ENCODE data around the gene LY6G6F.

Gene LY6G6F, protein sequence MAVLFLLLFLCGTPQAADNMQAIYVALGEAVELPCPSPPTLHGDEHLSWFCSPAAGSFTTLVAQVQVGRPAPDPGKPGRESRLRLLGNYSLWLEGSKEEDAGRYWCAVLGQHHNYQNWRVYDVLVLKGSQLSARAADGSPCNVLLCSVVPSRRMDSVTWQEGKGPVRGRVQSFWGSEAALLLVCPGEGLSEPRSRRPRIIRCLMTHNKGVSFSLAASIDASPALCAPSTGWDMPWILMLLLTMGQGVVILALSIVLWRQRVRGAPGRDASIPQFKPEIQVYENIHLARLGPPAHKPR

DNA sequence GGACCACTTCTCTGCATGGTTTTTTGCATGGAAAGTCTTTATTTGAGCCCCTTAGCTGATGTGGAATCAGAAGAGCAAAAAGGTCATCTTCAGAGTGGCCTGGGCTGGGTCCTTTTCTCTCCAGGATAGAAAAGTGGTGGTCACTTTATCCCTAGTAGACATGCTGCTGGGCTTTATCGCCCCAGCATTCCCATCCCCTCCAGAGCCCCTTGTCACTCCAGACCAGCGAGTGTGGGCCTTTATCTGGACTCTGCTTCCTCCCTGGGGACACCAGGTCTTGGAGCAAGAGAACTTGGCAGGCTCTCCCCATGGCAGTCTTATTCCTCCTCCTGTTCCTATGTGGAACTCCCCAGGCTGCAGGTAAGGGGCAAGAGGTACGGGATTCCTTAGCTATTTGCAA, at the start of gene LY6G6F:
Gene LY6G6F, plus strand, starts transcription at position 268 of the 400 bp plus-strand sequence. Its CDS starts 41 bp downstream, at position 309.
- WGBS (ENCODE audit: insufficient coverage, insufficient read length), result no CpG with 5 or more reads among the region's 3 CpGs
- Histone ChIP-seq H3K9me3 (ENCODE audit: control insufficient read depth, insufficient read depth, low read length) (no peaks in the 10 kb centered on the region), H3K4me3 (ENCODE audit: low read length) (no peak within 1 kb of the TSS), H3K4me1 (ENCODE audit: control insufficient read depth, insufficient read depth, low read length) (peaks cover 6% of the 10 kb centered on the region), H3K27ac (ENCODE audit: low read length) (no peak within 1 kb of the TSS), H3K27me3 (ENCODE audit: control insufficient read depth, insufficient read depth, low read length) (no peaks in the 10 kb centered on the region), H3K36me3 (ENCODE audit: control insufficient read depth, insufficient read depth, low read length) (no peaks in the 10 kb centered on the region)
- DNase-seq (ENCODE audit: low read depth, low spot score), result no peak

DNA sequence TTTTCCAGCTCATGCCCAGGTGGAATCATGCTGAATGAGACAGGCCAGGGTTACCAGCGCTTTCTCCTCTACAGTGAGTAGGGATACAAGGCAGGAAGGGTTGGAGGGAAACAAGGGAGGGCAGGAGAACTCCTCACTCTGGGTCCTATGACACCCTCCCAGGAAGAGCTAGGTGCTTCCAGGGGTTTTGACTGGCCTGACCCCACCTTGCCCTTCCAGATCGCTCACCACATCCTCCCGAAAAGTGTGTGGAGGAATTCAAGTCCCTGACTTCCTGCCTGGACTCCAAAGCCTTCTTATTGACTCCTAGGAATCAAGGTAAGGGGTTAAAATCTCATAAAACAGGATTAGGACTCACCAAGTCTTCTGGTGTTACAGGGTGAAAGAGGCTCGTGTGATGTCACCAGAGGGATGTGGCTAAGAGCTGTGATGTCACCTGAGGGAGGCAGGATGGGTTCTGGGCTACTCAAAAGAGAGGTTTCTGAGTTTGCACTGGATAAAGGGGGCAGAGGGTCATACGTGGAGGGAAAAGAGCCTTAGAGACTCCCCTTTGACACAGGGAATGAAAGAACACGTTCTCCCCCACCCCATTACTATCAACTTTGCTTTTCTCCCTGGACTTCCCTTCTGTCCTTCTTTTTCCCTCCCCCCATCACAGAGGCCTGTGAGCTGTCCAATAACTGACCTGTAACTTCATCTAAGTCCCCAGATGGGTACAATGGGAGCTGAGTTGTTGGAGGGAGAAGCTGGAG, 49.1 kb upstream of the LY6G6F start:
- Histone ChIP-seq H3K36me3 (ENCODE audit: control insufficient read depth, insufficient read depth, low read length) (0 out of 2 replicates have a peak, but pooled peaks cover 5% of the 10 kb centered on the region), H3K4me1 (ENCODE audit: control insufficient read depth, insufficient read depth, low read length) (0 out of 2 replicates have a peak, but pooled peaks cover 2% of the 10 kb centered on the region), H3K27me3 (ENCODE audit: control insufficient read depth, insufficient read depth, low read length) (no peaks in the 10 kb centered on the region), H3K27ac (ENCODE audit: low read length) (no peak overlapping the region), H3K9me3 (ENCODE audit: control insufficient read depth, insufficient read depth, low read length) (no peaks in the 10 kb centered on the region), H3K4me3 (ENCODE audit: low read length) (no peak overlapping the region)
- no CpG with 5 or more reads among the region's 6 CpGs for WGBS (ENCODE audit: insufficient coverage, insufficient read length)
- no peak for DNase-seq (ENCODE audit: low read depth, low spot score)

DNA sequence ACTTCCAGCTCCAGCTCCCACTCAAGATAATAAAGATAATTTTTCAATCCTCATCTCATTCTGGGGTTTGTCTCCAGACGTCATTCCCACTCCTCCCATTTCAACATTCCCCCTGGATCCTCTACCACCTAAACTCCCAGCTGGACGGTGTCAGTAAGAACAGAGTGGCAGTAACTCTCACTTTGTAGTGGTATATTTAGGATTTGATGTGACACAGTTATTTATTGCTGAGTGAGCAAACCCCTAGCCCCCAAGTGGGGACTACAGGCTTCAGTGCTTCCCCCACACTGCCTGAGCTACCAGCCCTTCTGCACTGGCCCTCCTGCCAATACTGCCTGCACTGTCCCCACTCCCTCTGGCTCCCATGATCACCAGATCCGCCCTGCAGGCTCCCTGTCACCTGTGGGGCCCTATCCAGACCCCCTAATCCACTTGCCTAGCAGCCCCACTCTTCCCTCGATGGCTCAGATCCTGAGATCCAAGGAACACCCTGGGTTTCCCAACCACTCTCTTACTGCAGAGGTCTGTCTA, 48.4 kb upstream of the LY6G6F start:
- 0 out of 2 replicates have a peak, but pooled peaks cover 5% of the 10 kb centered on the region for H3K36me3 ChIP-seq (ENCODE audit: control insufficient read depth, insufficient read depth, low read length)
- H3K27me3 ChIP-seq (ENCODE audit: control insufficient read depth, insufficient read depth, low read length), result no peaks in the 10 kb centered on the region
- no CpG with 5 or more reads among the region's 4 CpGs for WGBS (ENCODE audit: insufficient coverage, insufficient read length)
- no peaks in the 10 kb centered on the region for H3K9me3 ChIP-seq (ENCODE audit: control insufficient read depth, insufficient read depth, low read length)
- no peak overlapping the region for H3K4me3 ChIP-seq (ENCODE audit: low read length)
- 0 out of 2 replicates have a peak, but pooled peaks cover 2% of the 10 kb centered on the region for H3K4me1 ChIP-seq (ENCODE audit: control insufficient read depth, insufficient read depth, low read length)
- H3K27ac ChIP-seq (ENCODE audit: low read length), result no peak overlapping the region
- DNase-seq (ENCODE audit: low read depth, low spot score), result no peak

DNA sequence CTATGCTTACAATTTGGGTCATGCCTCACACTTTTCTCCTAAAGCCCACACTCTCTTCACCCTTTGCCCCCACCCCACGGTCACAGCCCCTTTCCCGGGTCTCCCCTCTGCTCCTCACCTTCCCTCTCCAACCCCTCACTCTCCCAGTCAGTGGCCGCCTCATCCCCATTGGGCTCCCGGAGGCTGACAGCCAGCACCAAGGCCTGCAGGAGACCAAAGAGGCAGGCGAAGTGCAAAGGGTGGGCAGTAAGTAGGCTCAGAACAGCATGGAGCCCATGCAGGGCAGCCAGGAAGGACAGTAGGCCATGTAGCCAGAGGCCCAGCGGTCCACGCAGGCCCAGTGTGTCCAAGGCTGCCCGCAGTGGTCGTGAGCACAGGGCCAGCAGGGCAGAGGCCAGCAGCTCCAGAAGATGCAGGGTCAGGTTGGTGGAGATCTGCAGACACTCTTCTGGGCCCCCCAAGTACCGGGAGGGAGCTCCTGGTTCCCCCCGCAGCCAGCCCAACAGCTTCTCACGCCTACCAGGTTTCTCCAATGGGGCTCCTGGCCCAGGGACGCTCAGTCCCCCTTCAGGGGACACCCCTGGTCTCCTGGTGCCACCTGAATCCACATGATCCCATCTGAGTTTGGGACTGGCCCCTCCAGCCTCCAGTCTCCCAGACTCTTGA, 47.5 kb upstream of the LY6G6F start:
- Histone ChIP-seq H3K36me3 (ENCODE audit: control insufficient read depth, insufficient read depth, low read length) (0 out of 2 replicates have a peak, but pooled peaks cover 7% of the 10 kb centered on the region), H3K9me3 (ENCODE audit: control insufficient read depth, insufficient read depth, low read length) (no peaks in the 10 kb centered on the region), H3K27ac (ENCODE audit: low read length) (no peak overlapping the region), H3K4me3 (ENCODE audit: low read length) (no peak overlapping the region), H3K4me1 (ENCODE audit: control insufficient read depth, insufficient read depth, low read length) (0 out of 2 replicates have a peak, but pooled peaks cover 2% of the 10 kb centered on the region), H3K27me3 (ENCODE audit: control insufficient read depth, insufficient read depth, low read length) (no peaks in the 10 kb centered on the region)
- WGBS (ENCODE audit: insufficient coverage, insufficient read length), result no CpG with 5 or more reads among the region's 13 CpGs
- DNase-seq (ENCODE audit: low read depth, low spot score), result no peak

DNA sequence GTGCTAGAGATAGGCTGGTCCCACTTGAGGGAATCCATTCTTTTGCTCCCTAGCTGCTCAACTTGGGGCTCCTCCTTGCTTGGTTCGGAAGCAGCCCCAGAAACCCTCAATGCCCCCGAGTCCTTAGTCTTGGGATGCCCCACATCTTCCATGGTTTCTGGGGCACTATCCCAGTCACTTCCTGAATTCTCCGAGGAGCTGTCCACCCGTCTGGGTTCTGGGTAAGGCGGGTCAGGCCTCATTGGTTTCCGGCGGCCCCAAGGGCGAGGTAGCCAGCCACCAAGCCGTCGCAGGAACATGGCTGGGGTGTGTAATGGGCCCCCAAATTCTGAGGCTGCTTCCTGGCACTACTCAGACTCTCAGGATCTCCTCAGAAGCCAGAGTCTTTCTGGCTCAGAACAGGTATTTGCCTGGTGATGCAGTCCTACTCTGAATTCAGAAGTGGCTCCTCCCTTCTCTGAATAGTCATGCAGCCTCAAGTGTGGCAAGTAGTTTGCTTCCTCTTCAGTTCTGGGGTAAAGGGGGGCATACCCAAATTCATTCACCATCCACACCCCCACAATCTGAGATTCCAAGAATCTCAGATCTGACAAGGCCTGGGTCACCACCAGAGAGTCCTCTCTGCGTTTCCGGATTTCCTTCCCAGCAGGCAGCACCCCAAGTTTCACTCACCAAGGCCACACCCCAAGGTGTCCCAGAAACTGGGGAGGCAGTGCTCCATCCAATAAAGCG, 46.9 kb upstream of the LY6G6F start:
- 0 out of 2 replicates have a peak, but pooled peaks cover 2% of the 10 kb centered on the region for H3K4me1 ChIP-seq (ENCODE audit: control insufficient read depth, insufficient read depth, low read length)
- no peaks in the 10 kb centered on the region for H3K27me3 ChIP-seq (ENCODE audit: control insufficient read depth, insufficient read depth, low read length)
- no peak overlapping the region for H3K27ac ChIP-seq (ENCODE audit: low read length)
- DNase-seq (ENCODE audit: low read depth, low spot score), result no peak
- no CpG with 5 or more reads among the region's 13 CpGs for WGBS (ENCODE audit: insufficient coverage, insufficient read length)
- 0 out of 2 replicates have a peak, but pooled peaks cover 7% of the 10 kb centered on the region for H3K36me3 ChIP-seq (ENCODE audit: control insufficient read depth, insufficient read depth, low read length)
- H3K9me3 ChIP-seq (ENCODE audit: control insufficient read depth, insufficient read depth, low read length), result no peaks in the 10 kb centered on the region
- H3K4me3 ChIP-seq (ENCODE audit: low read length), result peak overlapping the region; percentile 77; the same call in 1 of the 2 replicates

DNA sequence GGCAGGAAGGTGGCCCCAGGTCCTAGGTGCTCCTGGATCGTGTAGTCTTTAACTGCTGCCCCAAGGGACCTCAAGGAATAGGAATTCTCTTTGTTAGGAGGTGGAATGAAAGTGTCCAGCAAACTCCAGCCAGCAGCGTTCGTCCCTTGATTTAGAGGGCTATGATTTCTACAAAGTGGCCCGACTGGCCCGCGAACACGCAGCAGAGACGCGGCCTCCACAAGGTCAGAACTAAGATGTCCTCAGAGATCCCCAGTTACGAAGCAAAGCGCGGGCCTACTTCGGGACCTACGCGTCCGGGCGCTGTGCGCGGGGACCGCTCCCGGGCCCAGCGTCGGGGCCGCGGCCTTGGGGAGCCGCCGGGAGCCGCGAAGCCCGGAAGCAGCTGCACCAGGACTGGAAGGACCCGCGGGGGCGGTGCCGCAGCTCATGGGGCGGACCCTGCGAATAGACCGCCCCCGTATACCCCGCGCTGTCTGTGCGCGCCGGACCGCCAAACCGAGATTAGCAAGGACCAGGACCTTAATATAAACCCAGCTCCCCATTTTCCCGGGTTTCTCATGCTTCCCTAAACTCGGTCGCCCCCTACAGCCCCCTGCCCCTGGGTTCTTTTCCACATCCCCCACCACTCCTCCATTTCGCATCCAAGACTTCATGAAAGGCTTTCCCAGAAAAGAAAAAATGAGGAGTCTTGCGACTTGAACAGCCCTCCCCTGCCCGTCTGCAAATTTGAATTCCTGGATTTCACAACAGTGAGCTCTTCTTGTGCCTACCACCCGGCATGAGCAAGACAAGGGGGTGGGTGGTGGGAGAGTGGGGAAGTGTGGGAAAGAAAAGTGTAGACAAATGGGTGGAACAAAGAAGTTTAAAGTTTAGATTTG, 46.0 kb upstream of the LY6G6F start, which contains the start of gene C6orf47:
Gene C6orf47, minus strand, starts transcription at position 398 of the 881 bp plus-strand sequence. CDS start 831 bp downstream, outside the sequence.
- Histone ChIP-seq H3K4me3 (ENCODE audit: low read length) (peak within 1 kb of the TSS; percentile 77; the same call in 1 of the 2 replicates), H3K36me3 (ENCODE audit: control insufficient read depth, insufficient read depth, low read length) (0 out of 2 replicates have a peak, but pooled peaks cover 7% of the 10 kb centered on the region), H3K9me3 (ENCODE audit: control insufficient read depth, insufficient read depth, low read length) (no peaks in the 10 kb centered on the region), H3K27ac (ENCODE audit: low read length) (no peak within 1 kb of the TSS), H3K4me1 (ENCODE audit: control insufficient read depth, insufficient read depth, low read length) (0 out of 2 replicates have a peak, but pooled peaks cover 2% of the 10 kb centered on the region), H3K27me3 (ENCODE audit: control insufficient read depth, insufficient read depth, low read length) (no peaks in the 10 kb centered on the region)
- no CpG with 5 or more reads among the region's 52 CpGs for WGBS (ENCODE audit: insufficient coverage, insufficient read length)
- DNase-seq (ENCODE audit: low read depth, low spot score), result no peak

DNA sequence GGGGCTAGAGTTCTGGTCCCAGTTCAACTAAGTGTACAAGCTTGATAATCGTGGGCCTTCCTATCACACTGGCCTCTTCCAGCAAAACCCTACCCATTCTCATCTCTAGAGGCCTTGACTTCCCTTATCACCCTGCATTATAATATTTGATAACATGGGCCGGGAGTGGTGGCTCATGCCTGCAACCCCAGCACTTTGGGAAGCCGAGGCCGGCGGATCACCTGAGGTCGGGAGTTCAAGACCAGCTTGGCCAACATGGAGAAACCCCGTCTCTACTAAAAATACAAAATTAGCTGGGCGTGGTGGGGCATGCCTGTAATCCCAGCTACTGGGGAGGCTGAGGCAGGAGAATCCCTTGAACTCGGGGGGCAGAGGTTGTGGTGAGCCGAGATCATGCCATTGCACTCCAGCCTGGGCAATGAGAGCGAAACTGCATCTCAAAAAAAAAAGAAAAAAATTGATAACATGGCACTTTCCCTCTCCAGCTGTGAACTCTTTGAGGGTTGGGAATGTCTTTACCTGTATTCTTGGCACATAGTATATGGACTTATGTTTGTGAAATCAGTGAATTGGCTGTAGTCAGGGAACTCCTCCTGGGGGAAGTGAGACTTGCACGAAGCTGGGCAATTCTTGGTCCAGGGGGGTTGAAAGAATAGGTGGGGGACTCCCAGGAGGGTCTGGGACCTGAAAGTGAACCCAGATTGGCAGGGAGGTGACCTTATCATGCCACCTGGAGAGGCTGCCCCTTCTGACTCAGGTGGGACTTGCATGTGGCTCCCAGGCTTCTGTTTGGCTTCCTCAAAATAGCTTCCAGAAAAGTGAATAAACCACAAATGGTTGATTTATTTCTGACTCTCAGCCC, 45.2 kb upstream of the LY6G6F start:
- H3K27ac ChIP-seq (ENCODE audit: low read length), result no peak overlapping the region
- WGBS (ENCODE audit: insufficient coverage, insufficient read length), result no CpG with 5 or more reads among the region's 12 CpGs

DNA sequence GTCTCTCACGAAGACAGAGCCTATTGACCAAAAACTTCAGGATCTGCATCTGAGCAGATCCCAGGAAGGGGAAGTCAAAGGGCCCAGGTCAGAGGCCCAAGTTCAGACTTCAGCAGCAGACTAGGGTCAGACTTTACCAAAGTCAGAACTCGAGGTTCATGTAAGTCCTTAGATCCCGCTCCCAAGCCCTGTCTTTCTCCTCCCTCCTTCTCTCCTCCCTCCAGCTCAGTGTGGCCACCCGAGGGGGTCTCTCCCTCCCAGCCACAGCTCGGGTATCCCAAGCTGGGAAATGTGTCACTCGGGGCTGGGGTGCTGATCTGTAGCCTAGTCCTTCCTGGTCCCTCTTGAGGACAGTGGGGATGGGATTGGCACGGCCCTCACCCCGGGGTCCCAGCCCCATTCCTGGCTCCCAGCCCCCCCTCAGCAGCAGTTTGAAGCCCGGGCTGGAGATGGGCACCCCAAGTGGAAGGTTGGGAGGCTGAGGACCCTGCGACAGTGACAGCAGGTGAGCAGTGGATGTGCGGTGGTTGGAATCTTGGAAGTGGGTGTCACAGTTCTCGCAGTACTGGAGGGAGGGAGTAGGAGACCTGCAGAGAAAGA, 44.4 kb upstream of the LY6G6F start:
- WGBS (ENCODE audit: insufficient coverage, insufficient read length), result no CpG with 5 or more reads among the region's 12 CpGs

More for the DNA sequence above, 45.2 kb upstream of the LY6G6F start:
- Histone ChIP-seq H3K4me1 (ENCODE audit: control insufficient read depth, insufficient read depth, low read length) (0 out of 2 replicates have a peak, but pooled peaks cover 2% of the 10 kb centered on the region), H3K27me3 (ENCODE audit: control insufficient read depth, insufficient read depth, low read length) (no peaks in the 10 kb centered on the region), H3K4me3 (ENCODE audit: low read length) (no peak overlapping the region), H3K36me3 (ENCODE audit: control insufficient read depth, insufficient read depth, low read length) (0 out of 2 replicates have a peak, but pooled peaks cover 7% of the 10 kb centered on the region), H3K9me3 (ENCODE audit: control insufficient read depth, insufficient read depth, low read length) (no peaks in the 10 kb centered on the region)
- DNase-seq (ENCODE audit: low read depth, low spot score), result no peak

More for the DNA sequence above, 44.4 kb upstream of the LY6G6F start:
- Histone ChIP-seq H3K4me3 (ENCODE audit: low read length) (no peak overlapping the region), H3K27ac (ENCODE audit: low read length) (no peak overlapping the region), H3K36me3 (ENCODE audit: control insufficient read depth, insufficient read depth, low read length) (0 out of 2 replicates have a peak, but pooled peaks cover 7% of the 10 kb centered on the region), H3K27me3 (ENCODE audit: control insufficient read depth, insufficient read depth, low read length) (no peaks in the 10 kb centered on the region), H3K9me3 (ENCODE audit: control insufficient read depth, insufficient read depth, low read length) (no peaks in the 10 kb centered on the region), H3K4me1 (ENCODE audit: control insufficient read depth, insufficient read depth, low read length) (peaks cover 4% of the 10 kb centered on the region; the same call in 1 of the 2 replicates)
- DNase-seq (ENCODE audit: low read depth, low spot score), result no peak

All from iPS DF 6.9 (cell line).